ENCODE data around the gene HDAC11.

HDAC11 gene

GRCh38 chr3:13545952-13546454 lies 65.9 kb downstream of the HDAC11 start:
- DNase-seq = no peak

DNA sequence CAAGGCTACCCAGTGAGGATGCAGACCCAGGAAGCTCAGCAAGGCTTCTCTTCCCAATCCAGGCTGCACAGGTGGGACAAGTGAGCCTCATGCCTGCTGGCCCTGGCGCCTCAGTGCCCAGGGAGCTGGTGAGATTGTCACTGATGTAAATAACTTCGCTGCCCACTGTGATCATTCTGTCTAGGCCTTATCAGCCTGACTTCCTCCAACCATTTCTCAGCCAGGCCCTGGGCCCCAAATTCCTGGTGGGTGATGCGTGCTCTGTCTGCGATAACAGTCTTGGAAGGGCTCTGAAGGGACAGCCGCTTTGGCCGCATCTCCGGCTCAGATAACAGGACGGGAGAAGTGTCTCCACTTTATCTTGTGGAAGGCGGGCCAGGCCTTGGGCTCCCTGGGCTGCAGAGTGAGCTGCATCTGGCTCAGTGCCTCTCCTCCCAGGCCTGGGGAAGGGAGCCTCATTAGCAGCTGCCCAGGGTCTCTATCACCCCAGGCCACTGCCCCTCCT lies 66.6 kb downstream of the HDAC11 start:
- DNase-seq = no peak

- no peak for DNase-seq
These were observed 67.7 kb downstream of the HDAC11 start for GRCh38 chr3:13547591-13548371.

- DNase-seq = no peak
These were observed 68.9 kb downstream of the HDAC11 start, which contains the start of gene FBLN2 for GRCh38 chr3:13548696-13549622. FBLN2 (plus strand) TSS chr3:13549125; CDS start chr3:13570356, 21,231 bp downstream.

GRCh38 chr3:13549623-13550422 lies 69.7 kb downstream of the HDAC11 start:
- DNase-seq = no peak

DNA sequence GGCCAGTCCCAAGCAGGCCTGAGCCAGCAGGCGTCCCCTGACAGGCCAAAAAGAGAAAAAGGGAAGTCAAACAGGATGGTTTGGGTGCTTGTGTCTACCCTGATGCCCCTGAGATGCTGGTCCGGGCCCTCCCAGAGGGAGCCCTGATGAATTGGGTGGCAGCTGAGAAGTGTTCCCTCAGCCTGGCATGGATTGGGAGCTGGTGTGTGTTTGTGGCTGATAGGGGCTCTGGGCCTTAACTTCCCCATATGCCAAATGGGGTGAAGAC lies 70.3 kb downstream of the HDAC11 start:
- no peak for DNase-seq

DNA sequence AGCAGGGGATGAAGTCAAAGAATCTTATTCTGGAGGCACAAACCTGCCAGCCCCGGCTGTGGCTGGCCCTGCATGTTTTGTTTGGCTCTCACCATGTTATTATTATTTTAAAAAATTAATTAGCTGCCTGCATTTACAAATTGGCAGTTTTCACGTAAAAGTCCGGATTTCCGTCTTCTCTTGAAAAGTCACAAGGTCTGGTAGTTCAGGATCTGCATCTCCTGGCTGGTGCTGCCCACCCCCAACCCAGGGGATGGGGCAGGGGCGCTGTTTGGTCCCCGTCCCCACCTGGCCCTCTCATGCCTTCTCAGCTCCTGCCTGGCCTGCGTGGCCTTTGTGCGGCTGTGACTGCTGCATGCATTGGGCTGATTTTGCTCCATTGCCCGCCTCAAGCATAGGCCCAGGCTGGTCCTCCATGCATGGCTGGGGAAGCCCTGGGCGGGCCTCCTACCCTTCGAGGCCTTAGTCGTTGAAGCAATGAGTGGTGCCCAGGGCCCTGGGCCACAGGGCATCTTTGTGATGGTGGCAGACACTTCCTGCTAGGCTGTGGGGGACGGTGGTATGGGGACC lies 70.8 kb downstream of the HDAC11 start:
- no peak for DNase-seq

- DNase-seq = no peak
These were observed 72.9 kb downstream of the HDAC11 start for GRCh38 chr3:13552857-13553652.

- DNase-seq = no peak
These were observed 73.6 kb downstream of the HDAC11 start for GRCh38 chr3:13553686-13554085.

- DNase-seq = no peak
These were observed 75.6 kb downstream of the HDAC11 start for GRCh38 chr3:13555753-13556152.
